Endometrial microvascular endothelial cells (primary cell): ENCODE data around the gene ALDH2. TPM values are rescaled to one million over a fixed set of nuclear protein-coding genes. Genes with fewer than 3 reads are reported as not detected.

Source experiments
- in situ Hi-C: cut with HindIII; loops from 2 replicates; pipeline ENCODE4 v1.10.0; 2017; ENCODE audit warnings: low sequenced_read_pairs, low pct_unique_long_range_greater_than_20kb; ENCODE audit errors: inconsistent ontology term
- total RNA-seq: library from RNA; depleted of rRNA; stranded (reverse); fragments of >200 nt; gene quantifications from one replicate; pipeline ENCODE4 v1.2.3, GENCODE V29; 2015; ENCODE audit errors: inconsistent ontology term

Gene ALDH2
- total RNA-seq, 1 donor from 2014 or later: 52.8 TPM

GRCh38 chr12:111781085-111781658 is 14.4 kb downstream of the ALDH2 start:
- in situ Hi-C loops: no loop called here

GRCh38 chr12:111783046-111783445 is 16.3 kb downstream of the ALDH2 start:
- in situ Hi-C loops: no loop called here

GRCh38 chr12:111784953-111785352 is 18.2 kb downstream of the ALDH2 start:
- in situ Hi-C loops: no loop called here

GRCh38 chr12:111785651-111786050 is 18.9 kb downstream of the ALDH2 start:
- in situ Hi-C loops: no loop called here

- in situ Hi-C loops: no loop called here
Measured at GRCh38 chr12:111788178-111788654, 21.5 kb downstream of the ALDH2 start.

- in situ Hi-C loops: no loop called here
Measured at GRCh38 chr12:111789779-111790178, 23.0 kb downstream of the ALDH2 start.

GRCh38 chr12:111791507-111791906 is 24.8 kb downstream of the ALDH2 start:
- in situ Hi-C loops: no loop called here

GRCh38 chr12:111792155-111792855 is 25.6 kb downstream of the ALDH2 start:
- in situ Hi-C loops: no loop called here

GRCh38 chr12:111792856-111793235 is 26.1 kb downstream of the ALDH2 start:
- in situ Hi-C loops: no loop called here

GRCh38 chr12:111798182-111798581 is 31.4 kb downstream of the ALDH2 start:
- in situ Hi-C loops: no loop called here

- in situ Hi-C loops: loop anchor here (25.0 kb wide), 1 partner anchor 112 kb away; the partner anchor contains the start of genes ACAD10 and BRAP
Measured at GRCh38 chr12:111799758-111800157, 33.0 kb downstream of the ALDH2 start.

- in situ Hi-C loops: loop anchor here (25.0 kb wide), 1 partner anchor 116 kb away; the partner anchor contains the start of genes ACAD10 and BRAP
Measured at GRCh38 chr12:111803038-111803626, 36.4 kb downstream of the ALDH2 start.

GRCh38 chr12:111803851-111804250 is 37.1 kb downstream of the ALDH2 start:
- in situ Hi-C loops: loop anchor here (25.0 kb wide), 1 partner anchor 117 kb away; the partner anchor contains the start of genes ACAD10 and BRAP

- in situ Hi-C loops: loop anchor here (25.0 kb wide), 1 partner anchor 119 kb away; the partner anchor contains the start of genes ACAD10 and BRAP
Measured at GRCh38 chr12:111806304-111806703, 39.6 kb downstream of the ALDH2 start.

GRCh38 chr12:111807232-111807631 is 40.5 kb downstream of the ALDH2 start:
- in situ Hi-C loops: loop anchor here (25.0 kb wide), 1 partner anchor 120 kb away; the partner anchor contains the start of genes ACAD10 and BRAP

GRCh38 chr12:111812881-111813741 is 46.4 kb downstream of the ALDH2 start:
- in situ Hi-C loops: loop anchor here (25.0 kb wide), 1 partner anchor 126 kb away; the partner anchor contains the start of genes ACAD10 and BRAP

GRCh38 chr12:111816065-111816615 is 49.4 kb downstream of the ALDH2 start:
- in situ Hi-C loops: loop anchor here (25.0 kb wide), 1 partner anchor 129 kb away; the partner anchor contains the start of genes ACAD10 and BRAP

GRCh38 chr12:111816898-111817297 is 50.2 kb downstream of the ALDH2 start:
- in situ Hi-C loops: loop anchor here (25.0 kb wide), 1 partner anchor 130 kb away; the partner anchor contains the start of genes ACAD10 and BRAP
